Fibroblast of lung (primary cell): ENCODE data around the gene CHCHD2.

Experiments used
- EZH2 ChIP-seq: IDR thresholded peaks from 2 replicates; pipeline ENCODE4 v1.5.1; 2012; ENCODE audit warnings: low read length, control low read depth, mild to moderate bottlenecking; ENCODE audit errors: missing control alignments
- TF ChIP-seq, protein P1 (sequence below), 2 donors: IDR thresholded peaks in 1 of 2; conservative IDR thresholded peaks in 1 of 2; 1 replicate in 1 of 2; 2 replicates in 1 of 2; pipeline ENCODE4 v1.5.1; 2011 to 2012; ENCODE audit warnings: low read length in 2 of 2, control low read depth in 1 of 2, inconsistent platforms in 1 of 2, low read depth in 1 of 2, mild to moderate bottlenecking in 1 of 2

DNA sequence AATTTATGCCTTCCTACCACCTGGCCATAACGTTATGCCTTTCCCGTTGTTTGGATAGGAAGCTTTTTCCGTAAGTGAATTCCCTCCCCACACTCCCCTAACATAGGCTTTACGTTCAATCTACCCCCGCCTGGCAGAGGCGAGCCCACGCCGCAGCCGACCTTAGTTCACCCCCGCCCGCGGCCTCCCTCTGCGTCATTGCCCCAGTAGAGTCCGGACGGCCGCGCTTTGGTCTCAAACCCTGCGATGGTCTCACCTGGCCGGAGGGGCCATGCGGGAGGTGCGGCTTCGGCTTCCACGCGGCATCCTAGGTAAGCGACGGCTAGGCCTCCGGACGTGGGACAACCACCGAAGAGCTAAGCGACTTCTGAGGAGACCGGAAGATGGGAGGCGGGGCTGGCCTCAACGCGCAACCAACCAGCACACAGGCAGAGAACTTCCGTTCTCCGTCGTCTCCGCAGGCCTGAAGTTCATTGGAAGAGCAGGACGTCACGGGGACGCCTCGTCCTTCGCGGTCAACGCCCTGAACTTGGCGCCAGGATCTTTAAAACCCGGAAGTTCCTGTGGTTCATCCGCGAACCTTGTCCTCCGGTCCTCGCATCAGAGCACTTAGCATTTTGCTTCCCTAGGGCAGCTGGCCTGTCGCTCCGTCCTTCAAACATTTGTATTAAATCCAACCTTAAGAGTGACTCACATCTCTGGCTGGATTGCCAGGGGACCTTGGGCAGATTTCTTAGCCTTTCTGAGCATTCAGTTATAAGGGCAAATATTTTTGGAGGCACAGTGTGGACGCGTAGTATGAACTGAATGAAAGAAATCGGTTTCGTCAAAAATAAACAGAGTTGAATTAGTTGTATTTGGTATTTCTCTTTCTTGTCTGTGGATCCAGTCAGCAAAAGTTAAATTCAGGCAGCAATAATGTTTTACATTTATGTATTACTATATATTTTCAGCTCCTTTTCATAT, at the start of gene CHCHD2:
- TF ChIP-seq, protein P1, sequence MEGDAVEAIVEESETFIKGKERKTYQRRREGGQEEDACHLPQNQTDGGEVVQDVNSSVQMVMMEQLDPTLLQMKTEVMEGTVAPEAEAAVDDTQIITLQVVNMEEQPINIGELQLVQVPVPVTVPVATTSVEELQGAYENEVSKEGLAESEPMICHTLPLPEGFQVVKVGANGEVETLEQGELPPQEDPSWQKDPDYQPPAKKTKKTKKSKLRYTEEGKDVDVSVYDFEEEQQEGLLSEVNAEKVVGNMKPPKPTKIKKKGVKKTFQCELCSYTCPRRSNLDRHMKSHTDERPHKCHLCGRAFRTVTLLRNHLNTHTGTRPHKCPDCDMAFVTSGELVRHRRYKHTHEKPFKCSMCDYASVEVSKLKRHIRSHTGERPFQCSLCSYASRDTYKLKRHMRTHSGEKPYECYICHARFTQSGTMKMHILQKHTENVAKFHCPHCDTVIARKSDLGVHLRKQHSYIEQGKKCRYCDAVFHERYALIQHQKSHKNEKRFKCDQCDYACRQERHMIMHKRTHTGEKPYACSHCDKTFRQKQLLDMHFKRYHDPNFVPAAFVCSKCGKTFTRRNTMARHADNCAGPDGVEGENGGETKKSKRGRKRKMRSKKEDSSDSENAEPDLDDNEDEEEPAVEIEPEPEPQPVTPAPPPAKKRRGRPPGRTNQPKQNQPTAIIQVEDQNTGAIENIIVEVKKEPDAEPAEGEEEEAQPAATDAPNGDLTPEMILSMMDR (conservative IDR thresholded peaks at IDR 0.05 in 1 of 2, IDR thresholded peaks at IDR 0.05 in 1 of 2; ENCODE audit: low read depth in 1 of 2, low read length in 2 of 2), result no peak
- TF ChIP-seq EZH2, result no peak
